Measurements from ENCODE around the gene ASB16.

DNA sequence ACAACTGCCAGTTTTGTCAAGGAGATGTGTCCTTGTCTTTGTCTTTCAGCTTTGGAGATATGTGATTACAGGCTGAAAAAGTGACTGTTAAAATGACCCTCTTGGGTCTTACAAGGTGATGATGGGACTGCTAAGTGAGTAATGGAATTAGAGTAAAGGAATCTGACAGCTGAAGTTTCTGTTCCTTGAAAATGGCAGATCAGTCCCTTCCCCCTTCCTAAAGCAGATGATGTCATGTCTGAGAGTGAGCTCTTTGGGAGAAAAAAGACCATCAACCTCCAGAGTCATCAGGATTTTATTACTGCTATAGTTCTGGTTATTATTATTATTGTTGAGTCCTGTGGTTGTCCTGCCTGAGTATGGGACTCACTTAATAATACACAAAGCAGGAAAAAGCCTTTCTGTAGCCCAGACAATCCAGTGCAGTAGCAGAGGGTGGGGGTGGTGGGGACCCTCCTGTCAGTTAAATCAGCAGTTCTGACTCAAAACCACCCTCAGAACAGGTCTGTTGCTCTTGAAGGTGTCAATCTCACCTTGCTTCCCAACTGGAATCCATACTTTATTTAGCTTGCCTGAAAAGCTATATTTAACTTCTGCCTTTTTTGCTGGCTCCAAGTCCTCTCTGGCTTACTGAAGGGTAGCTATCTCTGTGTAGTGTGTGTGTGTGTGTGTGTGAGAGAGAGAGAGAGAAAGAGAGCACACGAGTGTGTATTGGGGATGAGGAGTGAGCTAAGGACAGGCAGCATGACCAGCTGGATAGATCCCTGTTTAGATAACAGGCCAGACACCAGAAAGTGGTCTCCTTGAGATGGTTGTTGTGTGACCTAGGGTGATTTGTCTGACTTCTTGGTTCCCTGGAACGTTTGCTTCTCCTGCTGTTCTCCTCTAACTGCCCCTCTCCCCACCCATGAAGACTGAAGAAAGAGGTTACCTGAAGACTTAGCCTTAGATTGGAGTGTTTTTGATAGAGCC is 23.8 kb upstream of the ASB16 start:
- TF ChIP-seq CTCF (IDR thresholded peaks at IDR 0.05; ENCODE audit: low read depth, low read length, poor library complexity, severe bottlenecking): no peak
- no peak for TF ChIP-seq EZH2phosphoT487 (IDR thresholded peaks at IDR 0.05; ENCODE audit: borderline replicate concordance, low read length)
